Testis (tissue), 2 donors: ENCODE results near the gene TBC1D16.

Experiments used
- POLR2A ChIP-seq: fragments of 450-650 bp; IDR thresholded peaks from one replicate; pipeline ENCODE4 v1.6.1; 2017; ENCODE audit warnings: antibody characterized with exemption, mild to moderate bottlenecking, moderate library complexity
- TF ChIP-seq, protein P1 (sequence below), 3 experiments: fragments of 450-650 bp in 2 of 3; fragments of 200-600 bp in 1 of 3; sonication (generic) in 1 of 3; IDR thresholded peaks; one replicate each; pipeline ENCODE4 v1.5.1; 2016 to 2019; ENCODE audit warnings: antibody characterized with exemption in 3 of 3, mild to moderate bottlenecking in 2 of 3, moderate library complexity in 1 of 3

DNA sequence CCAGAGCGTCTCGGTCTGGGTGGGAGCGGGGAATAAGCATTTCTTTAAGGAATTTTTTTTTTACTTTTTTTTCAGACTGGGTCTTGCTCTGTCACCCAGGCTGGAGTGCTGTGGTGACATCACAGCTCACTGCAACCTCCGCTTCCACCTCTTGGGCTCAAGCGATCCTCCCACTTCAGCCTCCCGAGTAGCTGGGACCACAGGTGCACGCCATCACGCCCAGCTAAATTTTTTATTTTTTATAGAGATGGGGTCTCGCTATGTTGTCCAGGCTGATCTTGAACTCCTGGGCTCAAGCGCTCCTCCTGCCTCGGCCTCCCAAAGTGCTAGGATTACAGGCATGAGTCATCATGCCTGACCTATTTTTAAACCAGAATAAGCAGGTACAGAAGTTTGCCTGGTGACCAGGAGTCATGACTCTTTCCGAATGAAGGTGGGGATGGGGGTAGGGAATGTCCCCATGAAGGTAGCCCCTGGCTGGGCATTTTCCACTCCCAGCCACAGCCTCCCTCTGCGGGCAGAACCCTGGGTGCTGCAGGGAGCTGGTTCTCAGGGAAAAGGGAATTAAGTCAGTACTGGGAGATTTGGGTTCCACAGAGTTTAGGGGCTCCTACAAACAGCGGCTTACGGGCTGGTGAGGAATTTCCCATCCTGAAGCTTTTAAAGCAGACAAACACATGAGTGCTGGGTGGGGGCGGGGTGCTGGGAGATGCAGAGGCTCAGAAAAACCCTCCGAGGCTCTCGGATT, 48.3 kb downstream of the TBC1D16 start:
- TF ChIP-seq, protein P1, sequence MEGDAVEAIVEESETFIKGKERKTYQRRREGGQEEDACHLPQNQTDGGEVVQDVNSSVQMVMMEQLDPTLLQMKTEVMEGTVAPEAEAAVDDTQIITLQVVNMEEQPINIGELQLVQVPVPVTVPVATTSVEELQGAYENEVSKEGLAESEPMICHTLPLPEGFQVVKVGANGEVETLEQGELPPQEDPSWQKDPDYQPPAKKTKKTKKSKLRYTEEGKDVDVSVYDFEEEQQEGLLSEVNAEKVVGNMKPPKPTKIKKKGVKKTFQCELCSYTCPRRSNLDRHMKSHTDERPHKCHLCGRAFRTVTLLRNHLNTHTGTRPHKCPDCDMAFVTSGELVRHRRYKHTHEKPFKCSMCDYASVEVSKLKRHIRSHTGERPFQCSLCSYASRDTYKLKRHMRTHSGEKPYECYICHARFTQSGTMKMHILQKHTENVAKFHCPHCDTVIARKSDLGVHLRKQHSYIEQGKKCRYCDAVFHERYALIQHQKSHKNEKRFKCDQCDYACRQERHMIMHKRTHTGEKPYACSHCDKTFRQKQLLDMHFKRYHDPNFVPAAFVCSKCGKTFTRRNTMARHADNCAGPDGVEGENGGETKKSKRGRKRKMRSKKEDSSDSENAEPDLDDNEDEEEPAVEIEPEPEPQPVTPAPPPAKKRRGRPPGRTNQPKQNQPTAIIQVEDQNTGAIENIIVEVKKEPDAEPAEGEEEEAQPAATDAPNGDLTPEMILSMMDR (IDR thresholded peaks at IDR 0.05), result no peak
- no peak for TF ChIP-seq POLR2A
